HL-60 (cell line): ENCODE measurements around the gene UVSSA.

Source experiments
- CTCF ChIP-seq: IDR thresholded peaks from one replicate; pipeline ENCODE4 v1.5.1; 2011; ENCODE audit warnings: low read length, control low read depth, inconsistent platforms; ENCODE audit not compliant: insufficient read depth
- POLR2AphosphoS5 ChIP-seq: IDR thresholded peaks from 2 replicates; pipeline ENCODE4 v1.6.1; 2012; ENCODE audit warnings: low read depth
- SPI1 ChIP-seq: IDR thresholded peaks from 2 replicates; pipeline ENCODE4 v1.6.1; 2012; ENCODE audit warnings: low read depth, mild to moderate bottlenecking, borderline replicate concordance

- TF ChIP-seq CTCF (no peak), SPI1 (no peak), POLR2AphosphoS5 (no peak; the same call in 1 of the 2 replicates)
Measured at GRCh38 chr4:1337951-1338751, 8.9 kb upstream of the UVSSA start.
